GM18520 (cell line): Measurements from ENCODE around the gene DOCK4.

Experiments
- ATAC-seq: cut with Tn5 transposase; IDR thresholded peaks from one replicate; pipeline ENCODE4 v1.9.1; 2021; ENCODE audit not compliant: unreplicated experiment

DOCK4 gene

DNA sequence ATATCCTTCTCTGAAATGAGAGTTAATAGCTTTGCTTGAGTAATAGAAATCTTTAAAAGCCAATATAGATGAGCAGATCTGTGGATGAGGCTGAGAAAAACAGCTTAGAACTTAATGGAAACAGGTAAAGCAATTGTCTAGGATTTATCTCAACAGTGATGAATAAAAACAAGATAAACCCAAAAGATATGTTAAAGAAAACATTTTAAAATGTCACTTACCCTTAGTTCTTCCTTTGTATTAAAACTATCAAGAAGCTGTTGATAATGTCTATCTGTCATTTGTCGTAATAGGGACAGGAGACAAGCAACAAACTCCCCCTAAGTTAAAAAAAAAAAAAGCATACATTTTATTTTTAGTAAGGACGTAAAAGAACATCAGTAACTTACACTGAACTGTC lies 371.8 kb downstream of the DOCK4 start:
- no peak for ATAC-seq

DNA sequence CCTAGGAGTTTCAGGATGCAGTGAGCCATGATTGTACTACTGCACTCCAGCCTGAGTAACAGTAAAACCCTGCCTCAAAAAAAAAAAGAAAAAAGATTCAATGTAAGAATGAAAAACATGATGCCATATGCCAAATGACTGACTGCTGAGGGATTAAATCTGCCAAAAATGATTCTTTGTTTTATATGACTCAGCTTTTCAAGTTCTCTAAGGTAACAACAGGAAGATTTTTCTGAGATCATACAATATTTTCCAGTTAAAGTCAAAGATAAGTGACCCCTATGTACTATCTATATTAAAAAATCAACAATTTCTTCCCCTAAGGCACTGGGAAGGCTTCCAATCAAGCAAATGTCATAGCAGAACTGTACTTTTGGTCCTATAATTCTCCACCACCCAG lies 372.7 kb downstream of the DOCK4 start:
- ATAC-seq = no peak

DNA sequence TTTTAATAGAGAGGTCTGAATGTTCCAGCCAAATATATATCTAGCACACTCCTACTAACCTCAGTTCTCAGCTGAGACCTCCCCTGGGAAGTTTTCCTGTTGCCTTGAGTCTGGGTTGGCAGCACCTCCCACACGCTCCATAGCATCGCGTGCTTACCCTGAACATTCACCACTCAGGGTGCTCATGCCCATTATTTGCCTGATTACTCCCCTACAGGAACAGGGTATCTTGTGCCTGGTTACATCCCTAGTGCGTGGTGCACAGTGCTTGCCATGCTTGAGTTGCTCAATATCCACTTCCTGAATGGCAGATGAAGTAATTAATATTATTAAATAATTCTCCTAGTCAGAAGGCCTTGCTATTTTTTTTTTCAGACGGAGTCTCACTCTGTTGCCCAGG lies 374.0 kb downstream of the DOCK4 start:
- ATAC-seq = no peak

DNA sequence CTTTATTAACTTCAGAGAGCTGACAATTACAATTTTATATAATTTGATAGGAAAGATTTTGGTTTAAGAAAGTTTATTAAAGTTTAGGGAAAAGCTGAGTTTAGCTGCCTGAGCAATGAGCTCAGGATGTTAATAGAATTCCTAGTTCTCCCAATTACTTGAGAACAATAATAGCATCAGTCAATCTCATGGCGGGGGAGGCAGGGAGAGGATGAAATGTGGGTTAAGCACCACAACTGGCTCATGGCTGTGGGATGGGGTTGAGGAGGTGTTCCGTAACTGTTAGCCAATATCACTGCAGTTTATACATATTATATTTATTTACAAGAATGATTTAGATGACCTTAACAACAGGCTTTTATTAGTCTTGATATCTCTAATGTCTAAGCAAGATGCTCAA lies 377.0 kb downstream of the DOCK4 start:
- no peak for ATAC-seq

DNA sequence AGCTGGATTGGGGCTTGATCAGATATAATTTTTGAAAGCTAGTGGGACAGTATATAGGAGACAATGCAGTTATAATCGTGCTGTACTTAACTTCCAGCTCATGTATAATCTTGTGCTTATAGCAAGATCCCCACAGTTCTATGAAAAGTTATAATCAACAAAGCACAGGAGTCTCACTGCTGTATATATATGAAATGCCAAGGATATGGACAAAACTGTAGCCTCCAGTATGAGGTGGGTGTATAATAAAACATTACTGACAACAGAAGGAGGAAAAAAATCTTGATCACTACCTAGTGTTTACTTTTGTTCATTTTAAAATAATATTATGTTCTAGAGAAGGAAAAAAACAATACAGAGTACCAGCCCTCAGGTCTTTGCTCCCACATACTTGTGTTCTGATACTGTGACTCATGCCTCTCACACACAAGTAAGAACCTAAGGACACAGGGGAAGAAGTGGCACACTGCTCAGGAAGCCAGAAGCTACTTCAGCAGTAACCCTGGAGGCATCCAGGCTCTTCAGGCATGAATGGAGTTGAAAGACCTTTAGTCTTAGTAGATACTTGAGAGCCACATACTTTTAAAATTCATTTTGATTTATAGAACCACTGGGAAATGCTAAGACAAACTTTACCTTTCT lies 378.2 kb downstream of the DOCK4 start:
- no peak for ATAC-seq

DNA sequence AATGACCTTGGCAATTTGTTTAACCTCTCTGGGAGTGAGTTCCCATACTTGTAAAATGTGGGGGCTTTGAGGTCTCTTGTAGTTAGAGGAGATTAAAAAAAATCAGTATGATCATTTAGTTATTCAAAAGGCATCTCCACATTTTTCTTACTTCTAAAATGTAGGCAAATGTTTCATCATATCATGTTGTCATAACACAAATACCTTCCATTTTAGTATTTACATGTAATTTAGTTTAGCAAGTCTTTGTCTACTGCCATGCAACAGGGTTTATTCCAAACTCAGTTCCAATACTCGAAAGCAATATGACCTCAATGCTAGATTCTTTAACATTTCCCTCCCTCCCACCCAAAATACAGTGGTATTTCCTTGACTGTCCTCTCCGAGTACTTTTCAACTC lies 381.2 kb downstream of the DOCK4 start:
- no peak for ATAC-seq

DNA sequence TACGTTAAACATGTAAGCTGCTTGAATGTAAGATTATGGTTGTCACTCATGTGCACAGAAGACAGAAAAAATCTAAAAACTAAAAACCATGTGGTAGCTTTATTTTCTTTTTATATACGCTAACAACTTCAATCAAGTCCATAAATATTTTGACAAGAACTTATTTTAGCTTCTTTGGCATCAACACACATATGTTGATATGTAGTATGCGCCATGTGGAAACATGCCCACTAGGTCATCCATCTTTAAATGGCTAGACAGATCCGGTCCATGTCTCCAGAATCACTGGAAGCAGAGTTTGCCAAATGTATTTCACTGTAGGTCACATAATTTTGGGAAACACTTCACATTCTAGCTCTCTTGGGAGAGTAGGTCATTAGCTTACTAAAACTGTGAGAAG lies 382.4 kb downstream of the DOCK4 start:
- no peak for ATAC-seq

DNA sequence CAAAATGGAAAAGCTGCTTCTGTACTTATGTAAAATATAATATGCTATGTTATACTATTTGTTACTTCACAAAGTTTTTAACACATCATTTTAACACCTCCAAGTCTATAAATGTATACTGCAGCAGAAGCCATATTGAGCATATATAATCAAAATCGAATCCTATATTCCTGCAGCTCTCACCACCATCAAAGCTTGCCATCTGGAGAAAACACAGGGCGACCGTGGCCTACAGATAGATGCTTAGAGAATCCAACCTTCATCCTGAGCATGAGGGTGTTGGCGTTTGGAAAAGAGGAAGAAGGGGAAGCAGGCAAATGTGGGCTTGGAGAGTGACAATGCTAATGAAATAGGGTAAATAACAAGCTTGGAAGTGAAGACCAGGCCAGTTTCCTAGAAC lies 385.2 kb downstream of the DOCK4 start:
- ATAC-seq = no peak

DNA sequence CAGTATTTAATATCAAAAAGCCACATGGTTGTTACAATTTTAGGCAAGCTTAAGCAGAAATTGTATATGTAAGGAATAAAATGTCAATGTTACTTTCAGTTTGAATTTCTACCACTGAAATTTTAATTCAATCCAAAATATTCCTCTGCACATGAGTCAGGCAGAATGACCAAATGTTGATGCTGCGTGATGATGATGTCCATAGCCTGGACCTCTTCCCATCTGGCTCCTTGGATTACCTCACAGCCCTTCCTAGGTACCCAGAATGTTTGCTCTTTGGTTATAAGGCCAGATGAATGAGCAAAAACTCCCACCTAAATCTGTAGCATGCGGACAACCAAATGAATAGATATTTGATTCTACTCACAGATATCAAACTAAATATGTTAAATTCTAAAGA lies 385.6 kb downstream of the DOCK4 start:
- ATAC-seq = no peak

DNA sequence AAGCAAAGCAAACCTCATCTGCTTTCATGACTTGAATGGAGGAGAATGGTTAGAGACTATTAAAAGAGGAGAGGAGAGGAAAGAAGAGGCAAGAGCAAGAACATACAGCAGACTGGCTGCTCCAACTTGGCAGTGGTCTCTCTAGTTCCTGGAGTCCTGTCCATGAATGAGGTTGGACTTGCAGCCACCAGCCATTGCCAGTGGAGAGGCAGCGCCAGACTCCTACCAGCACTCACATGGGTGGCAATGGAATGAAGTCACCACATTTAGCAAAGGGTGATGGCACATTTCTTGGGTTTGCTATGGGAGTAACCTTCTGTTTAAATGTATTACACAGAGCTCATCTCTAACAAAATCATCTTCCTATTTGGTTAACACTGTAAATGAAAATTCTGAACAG lies 386.1 kb downstream of the DOCK4 start:
- ATAC-seq = no peak

DNA sequence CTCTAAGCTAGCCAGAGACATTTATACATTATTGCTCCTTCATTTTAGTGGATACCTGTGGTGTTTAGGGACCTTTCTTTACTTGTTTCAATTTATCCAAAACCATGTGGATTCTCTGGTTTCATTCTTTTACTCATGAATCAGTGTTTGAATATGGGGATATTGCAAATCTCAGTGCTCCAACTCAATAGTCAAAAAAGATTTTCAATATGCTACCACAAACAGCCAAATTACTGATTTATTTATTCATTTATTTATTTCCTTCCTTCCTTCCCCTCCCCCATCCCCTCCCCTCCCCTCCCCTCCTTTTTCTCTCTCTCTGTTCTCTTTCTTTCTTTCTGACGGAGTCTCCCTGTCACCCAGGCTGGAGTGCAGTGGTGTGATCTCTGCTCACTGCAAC lies 390.8 kb downstream of the DOCK4 start:
- ATAC-seq = no peak

DNA sequence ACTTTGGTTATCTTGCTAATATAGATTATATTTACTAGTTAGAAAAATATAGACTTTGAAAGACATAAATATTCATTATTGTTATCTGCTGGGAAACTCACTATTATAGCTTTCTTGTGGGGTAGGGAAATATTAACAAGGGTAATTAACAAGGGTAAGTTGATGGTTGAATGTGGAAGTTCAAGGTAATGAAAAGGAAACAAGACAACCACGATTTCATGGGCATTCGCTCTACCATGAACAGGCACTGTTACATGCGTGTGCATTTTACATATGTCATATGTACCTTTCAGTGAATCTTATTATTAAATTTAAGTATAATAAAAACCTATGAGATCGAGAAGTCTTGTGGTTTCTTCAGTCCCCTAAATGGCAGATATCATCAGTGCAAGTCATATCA lies 392.9 kb downstream of the DOCK4 start:
- ATAC-seq = no peak

DNA sequence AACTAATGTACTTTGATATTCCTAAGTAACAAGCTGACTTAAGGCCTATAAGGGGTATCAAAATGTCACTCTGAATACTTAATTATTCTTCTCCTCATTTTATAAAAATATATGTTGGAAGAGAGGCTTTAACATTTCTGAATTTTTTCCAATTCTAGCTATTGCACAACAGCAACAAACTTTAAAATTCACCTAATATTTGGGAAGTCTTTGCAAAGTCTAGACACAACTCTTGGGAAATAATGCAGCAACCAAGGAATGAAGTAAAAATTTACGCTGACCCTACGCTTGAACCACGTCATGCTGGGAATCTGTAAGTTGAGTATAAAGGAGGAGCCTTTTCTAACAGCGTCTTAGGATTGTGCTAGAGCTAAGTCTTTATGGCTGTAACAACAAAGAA lies 400.0 kb downstream of the DOCK4 start:
- no peak for ATAC-seq

DNA sequence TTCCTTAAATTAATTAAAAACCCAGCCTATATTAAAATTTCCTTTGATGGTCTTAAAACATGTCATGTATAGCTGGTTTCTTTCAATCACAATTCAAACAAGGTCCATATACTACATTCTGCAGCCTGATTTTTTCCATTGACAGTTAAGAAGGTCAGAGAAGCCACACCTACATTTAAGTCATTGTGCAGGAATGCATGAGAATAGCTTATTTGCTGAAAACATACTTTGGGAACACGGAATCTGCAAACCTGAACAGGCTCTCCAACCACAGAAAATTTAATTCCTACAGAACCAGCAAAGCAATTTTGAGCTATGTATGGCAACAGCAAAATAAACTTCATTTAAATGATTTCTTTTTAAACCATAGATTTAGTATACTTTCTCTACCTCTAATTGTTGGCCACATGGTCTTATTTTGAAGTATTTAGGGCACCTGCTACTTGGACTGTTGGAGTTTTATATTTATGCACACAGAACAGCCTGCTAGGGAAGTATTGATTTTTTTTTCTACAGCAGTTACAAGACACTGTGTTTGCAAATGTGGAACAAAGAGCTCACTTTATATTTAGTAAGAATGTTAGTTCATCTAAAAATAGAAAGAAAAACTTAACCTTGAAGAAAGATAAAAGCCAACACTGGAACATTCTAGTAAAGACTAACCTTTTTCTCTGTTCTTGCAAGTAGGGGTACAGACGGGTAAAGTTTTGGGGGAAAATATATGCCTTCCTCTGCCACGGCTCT lies 403.0 kb downstream of the DOCK4 start:
- no peak for ATAC-seq

DNA sequence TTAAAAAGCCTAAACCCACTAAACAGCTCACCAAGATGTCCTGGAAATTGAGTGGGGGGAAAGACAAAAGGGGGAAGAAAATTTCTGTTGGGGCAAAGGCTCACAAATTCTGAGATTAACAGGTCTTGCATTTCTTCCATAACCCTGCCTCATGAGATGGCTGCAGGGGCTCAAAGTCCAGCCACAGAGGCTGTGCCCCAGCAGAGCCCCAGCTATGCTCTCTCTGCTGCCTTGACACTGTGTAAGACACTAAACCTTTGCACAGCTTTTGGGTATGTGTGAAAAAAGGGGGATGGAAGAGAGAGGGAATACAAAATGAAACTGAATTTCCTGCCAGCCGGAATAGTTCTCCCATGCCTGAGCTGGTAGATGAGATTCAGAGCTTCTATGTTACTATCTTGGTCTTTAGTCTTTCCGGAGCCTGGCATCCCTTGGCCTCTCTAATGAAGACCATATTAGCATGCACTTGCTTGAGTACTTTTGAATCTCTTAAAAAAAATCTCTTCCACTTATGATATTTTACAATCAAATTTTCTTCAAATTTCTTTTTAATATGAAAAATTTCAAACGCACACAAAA lies 403.9 kb downstream of the DOCK4 start:
- no peak for ATAC-seq

DNA sequence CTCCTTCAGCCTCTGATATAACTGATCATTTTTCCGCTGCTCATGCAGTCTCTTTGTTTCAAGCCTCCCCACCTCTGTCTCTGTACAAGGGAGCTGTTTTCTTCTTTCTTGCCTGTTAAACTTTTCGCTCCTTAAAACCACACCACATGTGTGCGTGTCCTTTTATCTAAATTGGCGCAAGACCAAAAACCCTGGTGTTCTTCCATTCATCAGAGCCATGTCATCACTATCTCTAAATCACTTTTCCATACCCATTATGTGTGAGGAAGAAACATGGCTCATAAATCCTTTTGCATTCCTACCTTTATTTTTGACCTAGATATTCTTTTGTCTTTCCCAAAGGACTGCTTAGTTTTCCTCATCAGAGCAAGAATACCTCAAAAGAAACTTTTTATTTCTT lies 404.9 kb downstream of the DOCK4 start:
- ATAC-seq = no peak

DNA sequence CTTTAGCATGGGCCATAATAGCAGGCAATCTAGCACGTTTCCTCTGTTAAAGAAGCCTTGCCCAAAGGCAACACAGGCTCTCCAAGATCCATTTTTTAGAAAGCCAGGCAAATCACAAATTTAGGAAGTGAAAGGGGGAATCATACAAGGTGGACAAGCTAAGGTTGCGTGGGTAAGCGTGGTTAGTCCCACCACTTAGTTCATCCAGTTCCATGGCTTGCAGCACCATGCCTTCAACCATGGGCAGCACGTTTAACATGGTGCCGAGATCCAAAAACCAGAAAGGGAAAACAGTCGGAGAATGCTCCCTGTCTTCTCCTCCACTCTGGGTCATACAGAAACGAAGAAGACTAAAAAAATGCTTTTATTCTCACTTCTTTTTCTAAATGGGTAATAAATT lies 409.5 kb downstream of the DOCK4 start:
- ATAC-seq = no peak

DNA sequence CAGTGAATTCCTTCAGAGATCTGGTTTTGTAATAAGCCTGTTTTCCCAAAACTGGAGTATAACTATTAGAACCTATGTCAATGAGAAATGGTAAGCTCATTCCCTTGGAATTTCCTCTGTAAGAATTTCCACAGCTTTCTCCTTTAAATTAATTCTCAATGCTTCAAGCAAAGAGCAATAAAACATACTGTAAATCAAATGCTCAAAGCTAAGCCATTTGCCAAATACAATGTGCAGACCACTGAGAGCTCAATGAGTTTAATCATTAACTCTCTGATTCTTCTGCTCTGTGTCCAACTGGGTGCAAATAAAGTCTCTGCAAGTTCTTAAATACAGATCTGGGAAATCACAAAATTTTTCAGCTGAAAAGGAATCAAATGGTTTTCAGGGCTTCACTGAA lies 416.3 kb downstream of the DOCK4 start:
- ATAC-seq = no peak

DNA sequence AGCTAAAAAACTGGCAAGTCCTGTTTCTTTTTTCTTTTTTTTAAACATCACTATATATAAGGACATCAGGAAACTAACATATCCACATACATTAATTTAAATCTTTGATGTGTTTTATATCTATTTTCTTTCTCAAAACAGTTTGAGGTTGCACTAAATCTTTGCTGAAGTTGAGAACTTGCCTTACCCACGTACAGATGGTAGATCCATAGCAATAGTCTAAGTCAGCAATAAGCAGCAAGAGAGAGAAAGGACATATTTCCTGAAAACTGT lies 417.2 kb downstream of the DOCK4 start:
- no peak for ATAC-seq

DNA sequence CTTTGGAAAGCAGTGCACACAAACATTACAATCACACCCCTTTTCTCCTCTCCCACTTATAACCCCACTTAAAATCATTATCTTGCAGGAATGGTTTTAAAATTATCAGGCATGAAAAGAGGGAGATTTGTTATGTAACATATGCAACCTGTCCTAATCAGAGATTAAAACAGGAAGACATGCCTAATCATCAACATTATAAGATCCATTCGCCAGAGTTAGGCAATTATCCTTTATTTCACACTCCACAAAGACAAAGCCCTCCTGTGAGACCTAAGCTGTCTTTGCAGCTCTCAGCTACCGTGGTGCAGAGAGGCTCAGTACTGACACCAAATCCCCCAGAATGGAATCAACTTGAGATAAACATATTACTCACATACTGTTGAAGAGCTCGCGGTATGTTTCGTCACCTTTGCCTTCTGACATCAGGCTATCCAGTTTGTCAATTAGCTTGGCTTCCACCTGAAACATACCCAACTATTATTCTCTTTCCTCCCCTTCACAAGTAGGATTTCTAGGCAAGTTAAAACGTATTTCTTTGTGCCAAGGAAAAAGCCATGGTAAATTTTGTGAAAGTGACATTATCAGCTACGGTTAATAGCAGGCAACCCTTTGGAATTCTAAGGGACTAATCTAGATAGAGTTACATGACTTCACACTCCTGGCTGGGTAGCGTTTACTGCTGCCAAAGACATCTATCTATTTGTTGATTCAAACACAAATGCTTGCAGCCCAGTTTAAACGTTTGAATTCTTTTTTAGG lies 417.7 kb downstream of the DOCK4 start:
- no peak for ATAC-seq

DNA sequence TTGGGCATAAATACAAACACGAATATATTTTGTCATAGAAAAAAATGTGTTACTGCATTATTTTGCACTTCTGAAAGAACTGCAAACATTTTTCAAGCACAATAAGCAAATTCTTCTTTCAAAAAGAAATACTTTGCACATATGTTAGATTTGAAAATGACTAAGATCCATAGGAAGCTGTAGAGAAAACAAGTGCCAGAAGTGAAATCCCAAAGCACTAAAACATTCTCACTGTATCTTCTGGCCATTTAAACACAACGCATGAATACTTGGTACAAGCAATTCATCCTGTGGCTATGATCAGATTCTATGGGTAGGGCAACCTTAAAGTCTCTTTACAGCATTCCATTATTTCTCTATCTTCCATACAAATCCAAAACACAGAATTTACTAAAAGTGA lies 418.5 kb downstream of the DOCK4 start:
- no peak for ATAC-seq

DNA sequence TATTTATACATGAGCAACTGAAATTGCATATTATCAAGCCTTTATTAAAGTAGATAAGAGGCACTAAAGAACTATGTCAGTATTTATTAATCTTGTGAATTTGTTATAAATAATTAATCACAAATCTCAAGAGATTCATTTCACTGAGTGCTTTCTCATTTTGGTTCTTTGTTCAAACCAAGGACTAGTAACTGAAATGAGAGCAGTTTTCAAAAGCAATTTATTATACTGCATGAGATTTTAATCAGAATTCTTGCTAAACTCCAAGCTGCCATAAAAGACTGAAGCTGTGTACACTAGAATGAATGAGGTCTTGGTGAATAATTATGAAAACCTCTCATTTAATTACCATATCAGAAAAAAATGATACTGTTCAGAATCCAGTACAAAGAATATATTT lies 419.1 kb downstream of the DOCK4 start:
- ATAC-seq = no peak
